ENCODE measurements around the gene RERE. TPM values are rescaled to one million over a fixed set of nuclear protein-coding genes. Genes with fewer than 3 reads are reported as not detected.
A peak's percentile ranks its signal among the peaks of the same experiment; 100 is the strongest.

RERE gene
- total and polyA plus RNA-seq, 2 experiments from 2014 or later, result 39.8 to 62.8 TPM

DNA sequence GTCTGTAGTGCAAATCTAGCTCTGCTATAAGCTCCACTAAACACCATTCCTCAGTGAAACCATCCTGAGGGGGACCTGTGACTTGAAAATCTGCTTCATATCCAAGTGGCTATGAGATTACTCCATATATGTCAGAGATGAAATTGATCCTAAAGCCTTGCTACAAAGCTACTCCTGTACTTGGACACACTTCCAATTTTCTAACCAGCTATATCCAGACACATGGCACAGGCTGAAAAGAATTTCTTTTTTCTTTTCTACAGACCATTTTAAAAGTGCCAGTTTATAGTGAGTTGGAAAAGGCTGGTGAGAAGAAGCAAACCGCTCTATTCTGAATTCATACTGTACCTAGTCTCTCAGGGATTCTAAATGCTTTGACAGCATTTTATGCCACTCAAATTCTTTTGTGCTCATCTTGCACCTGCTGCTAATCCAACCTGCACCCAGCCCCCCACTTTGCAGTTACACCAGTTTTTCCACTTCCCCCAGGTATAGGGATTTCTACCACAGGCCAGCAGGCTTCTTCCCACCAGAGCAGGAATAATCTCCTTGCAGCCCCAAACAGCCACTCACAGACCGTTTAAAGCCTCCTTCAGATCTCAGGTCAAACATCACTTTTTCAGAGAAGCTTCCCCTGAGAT lies 112.5 kb downstream of the RERE start:
- TF ChIP-seq, protein P1, sequence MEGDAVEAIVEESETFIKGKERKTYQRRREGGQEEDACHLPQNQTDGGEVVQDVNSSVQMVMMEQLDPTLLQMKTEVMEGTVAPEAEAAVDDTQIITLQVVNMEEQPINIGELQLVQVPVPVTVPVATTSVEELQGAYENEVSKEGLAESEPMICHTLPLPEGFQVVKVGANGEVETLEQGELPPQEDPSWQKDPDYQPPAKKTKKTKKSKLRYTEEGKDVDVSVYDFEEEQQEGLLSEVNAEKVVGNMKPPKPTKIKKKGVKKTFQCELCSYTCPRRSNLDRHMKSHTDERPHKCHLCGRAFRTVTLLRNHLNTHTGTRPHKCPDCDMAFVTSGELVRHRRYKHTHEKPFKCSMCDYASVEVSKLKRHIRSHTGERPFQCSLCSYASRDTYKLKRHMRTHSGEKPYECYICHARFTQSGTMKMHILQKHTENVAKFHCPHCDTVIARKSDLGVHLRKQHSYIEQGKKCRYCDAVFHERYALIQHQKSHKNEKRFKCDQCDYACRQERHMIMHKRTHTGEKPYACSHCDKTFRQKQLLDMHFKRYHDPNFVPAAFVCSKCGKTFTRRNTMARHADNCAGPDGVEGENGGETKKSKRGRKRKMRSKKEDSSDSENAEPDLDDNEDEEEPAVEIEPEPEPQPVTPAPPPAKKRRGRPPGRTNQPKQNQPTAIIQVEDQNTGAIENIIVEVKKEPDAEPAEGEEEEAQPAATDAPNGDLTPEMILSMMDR (IDR thresholded peaks at IDR 0.05; ENCODE audit: poor library complexity), result no peak
- TF ChIP-seq EZH2 (IDR thresholded peaks at IDR 0.05; ENCODE audit: borderline replicate concordance), result no peak
- no peak for TF ChIP-seq EZH2phosphoT487 (IDR thresholded peaks at IDR 0.05; ENCODE audit: low read depth, severe bottlenecking, unreplicated experiment)
- Histone ChIP-seq H2AFZ (no peak overlapping the region), H3K9me2 (replicated peaks; ENCODE audit: insufficient read depth) (no peaks in the 10 kb centered on the region), H3K4me1 (ENCODE audit: insufficient read depth) (peaks cover 38% of the 10 kb centered on the region), H3K27me3 (no peaks in the 10 kb centered on the region), H3K27ac (peak overlapping the region; percentile 2), H3K9me3 (ENCODE audit: low read depth) (no peaks in the 10 kb centered on the region), H3K4me3 (no peak overlapping the region), H4K20me1 (ENCODE audit: insufficient read depth, poor library complexity, severe bottlenecking) (peaks cover 9% of the 10 kb centered on the region), H3K36me3 (replicated peaks; ENCODE audit: insufficient read depth, low read depth) (no peaks in the 10 kb centered on the region), H3K4me2 (no peak overlapping the region), H3K79me2 (peaks cover 69% of the 10 kb centered on the region)
- WGBS (ENCODE audit: low lambda C conversion rate, missing lambda C conversion rate), result 52% methylated on average over 2 of the region's 2 CpGs
- DNase-seq (ENCODE audit: low spot score), result no peak

DNA sequence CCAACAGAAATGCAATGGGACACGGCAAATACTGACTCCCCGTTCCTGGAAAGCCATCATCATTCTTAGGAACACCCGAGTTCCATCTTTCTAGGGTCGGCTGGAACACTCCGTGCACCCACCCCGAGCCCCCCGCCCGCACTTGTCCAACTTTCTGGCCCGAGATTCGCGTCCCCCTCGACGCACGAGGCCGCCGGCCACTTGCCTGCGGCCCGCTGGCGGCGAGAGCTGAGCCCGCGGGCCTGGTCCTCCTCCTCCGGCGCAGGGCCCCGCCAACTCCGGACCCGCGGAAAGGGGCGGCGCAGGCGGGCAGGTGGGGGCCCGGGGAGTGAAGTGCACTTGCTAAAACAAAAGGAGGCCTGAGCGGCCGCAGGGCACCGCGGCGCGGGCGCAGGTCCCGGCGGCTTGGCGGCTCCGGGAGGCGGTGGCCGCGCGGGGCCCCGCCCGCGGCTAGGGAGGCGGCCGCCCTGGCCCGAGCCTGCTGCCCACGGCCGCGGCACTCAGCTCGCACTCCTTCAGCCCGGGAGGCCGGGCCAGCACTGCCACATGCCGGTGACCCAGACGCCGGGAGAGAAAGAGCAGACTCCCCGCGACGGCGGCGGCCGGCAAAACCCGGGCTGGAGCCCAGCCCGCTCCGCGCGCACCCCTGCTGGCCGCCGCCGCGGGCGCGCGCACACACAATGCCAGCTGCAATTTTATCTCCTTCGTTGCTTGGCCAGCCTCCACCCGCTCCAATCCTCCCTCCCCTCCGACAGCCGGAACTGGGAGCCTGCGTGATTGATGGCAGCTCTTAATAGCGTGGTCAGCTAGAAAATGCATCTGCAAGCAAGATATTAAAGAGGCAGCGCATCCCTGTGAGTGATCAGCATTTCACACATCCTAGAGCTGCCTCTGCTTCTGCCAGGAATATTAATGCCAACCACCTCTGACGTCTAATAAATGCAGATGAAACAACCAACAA lies 114.3 kb downstream of the RERE start:
- H3K4me2 ChIP-seq, result peak overlapping the region; percentile 74
- H3K9me2 ChIP-seq (replicated peaks; ENCODE audit: insufficient read depth), result no peaks in the 10 kb centered on the region
- WGBS (ENCODE audit: low lambda C conversion rate, missing lambda C conversion rate), result 2% methylated on average over 54 of the region's 88 CpGs
- H3K4me1 ChIP-seq (ENCODE audit: insufficient read depth), result peaks cover 41% of the 10 kb centered on the region
- peak overlapping the region; percentile 13 for H2AFZ ChIP-seq
- peaks cover 69% of the 10 kb centered on the region for H3K79me2 ChIP-seq
- H3K36me3 ChIP-seq (replicated peaks; ENCODE audit: insufficient read depth, low read depth), result no peaks in the 10 kb centered on the region
- peak overlapping the region; percentile 66 for H3K4me3 ChIP-seq
- no peaks in the 10 kb centered on the region for H3K9me3 ChIP-seq (ENCODE audit: low read depth)
- TF ChIP-seq, protein P1 (IDR thresholded peaks at IDR 0.05; ENCODE audit: poor library complexity), result peak; percentile 11
- TF ChIP-seq EZH2phosphoT487 (IDR thresholded peaks at IDR 0.05; ENCODE audit: low read depth, severe bottlenecking, unreplicated experiment) (no peak), EZH2 (IDR thresholded peaks at IDR 0.05; ENCODE audit: borderline replicate concordance) (no peak)
- H3K27ac ChIP-seq, result peak overlapping the region; percentile 88
- DNase-seq (ENCODE audit: low spot score), result peak; percentile 95
- H3K27me3 ChIP-seq, result no peaks in the 10 kb centered on the region
- H4K20me1 ChIP-seq (ENCODE audit: insufficient read depth, poor library complexity, severe bottlenecking), result peaks cover 17% of the 10 kb centered on the region

DNA sequence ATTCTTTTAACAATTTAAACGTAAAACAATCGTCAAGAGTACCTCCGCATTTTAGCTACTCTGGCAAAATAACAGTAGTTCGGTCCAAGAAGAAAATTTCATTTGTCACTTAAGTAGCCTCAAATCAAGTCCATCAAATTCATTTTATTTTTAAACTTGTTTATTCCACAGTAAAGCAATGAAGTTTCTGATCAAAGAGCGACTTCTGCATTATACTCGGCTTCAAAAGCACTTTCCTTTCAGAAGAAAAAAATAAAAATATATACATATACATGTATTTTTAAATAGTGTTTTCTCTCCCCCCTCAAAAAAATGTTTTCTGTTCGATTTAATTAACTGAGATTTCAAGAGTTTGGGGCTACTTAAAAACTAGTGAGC lies 115.0 kb downstream of the RERE start:
- Histone ChIP-seq H4K20me1 (ENCODE audit: insufficient read depth, poor library complexity, severe bottlenecking) (peaks cover 22% of the 10 kb centered on the region), H3K9me2 (replicated peaks; ENCODE audit: insufficient read depth) (no peaks in the 10 kb centered on the region), H3K27ac (peak overlapping the region; percentile 88), H3K79me2 (peaks cover 69% of the 10 kb centered on the region), H3K9me3 (ENCODE audit: low read depth) (no peaks in the 10 kb centered on the region), H3K4me2 (peak overlapping the region; percentile 74), H3K4me1 (ENCODE audit: insufficient read depth) (peaks cover 41% of the 10 kb centered on the region), H3K27me3 (no peaks in the 10 kb centered on the region), H3K36me3 (replicated peaks; ENCODE audit: insufficient read depth, low read depth) (no peaks in the 10 kb centered on the region), H2AFZ (no peak overlapping the region), H3K4me3 (peak overlapping the region; percentile 66)
- no peak for DNase-seq (ENCODE audit: low spot score)
- TF ChIP-seq, protein P1 (IDR thresholded peaks at IDR 0.05; ENCODE audit: poor library complexity), result no peak
- no peak for TF ChIP-seq EZH2phosphoT487 (IDR thresholded peaks at IDR 0.05; ENCODE audit: low read depth, severe bottlenecking, unreplicated experiment)
- no peak for TF ChIP-seq EZH2 (IDR thresholded peaks at IDR 0.05; ENCODE audit: borderline replicate concordance)
- under 1% methylated on average over 7 of the region's 7 CpGs for WGBS (ENCODE audit: low lambda C conversion rate, missing lambda C conversion rate)

Measured in hepatocyte (in vitro differentiated cells).